BLaER1 (cell line): ENCODE data around the gene PTCHD1.

Experiments
- H3K27ac ChIP-seq: shearing (Covaris generic); formaldehyde crosslinking; 2 replicates; pipeline ENCODE4 v1.8.1; 2022
- H3K27me3 ChIP-seq: shearing (Covaris generic); formaldehyde crosslinking; 2 replicates; pipeline ENCODE4 v1.8.1; 2022
- H3K36me3 ChIP-seq: shearing (Covaris generic); formaldehyde crosslinking; 2 replicates; pipeline ENCODE4 v1.8.1; 2022
- H3K4me1 ChIP-seq: shearing (Covaris generic); formaldehyde crosslinking; 2 replicates; pipeline ENCODE4 v1.8.1; 2022
- H3K4me2 ChIP-seq: shearing (Covaris generic); formaldehyde crosslinking; 2 replicates; pipeline ENCODE4 v1.8.1; 2022
- H3K4me3 ChIP-seq: shearing (Covaris generic); formaldehyde crosslinking; 2 replicates; pipeline ENCODE4 v1.8.1; 2022
- H3K9ac ChIP-seq: shearing (Covaris generic); formaldehyde crosslinking; 2 replicates; pipeline ENCODE4 v1.8.1; 2022
- H3K9me3 ChIP-seq: shearing (Covaris generic); formaldehyde crosslinking; 2 replicates; pipeline ENCODE4 v1.8.1; 2022
- H4K20me1 ChIP-seq: shearing (Covaris generic); formaldehyde crosslinking; 2 replicates; pipeline ENCODE4 v1.8.1; 2022
- Cebpa-rat ChIP-seq: shearing (Covaris generic); IDR thresholded peaks from 2 replicates; pipeline ENCODE4 v1.8.1; 2022

PTCHD1 gene

DNA sequence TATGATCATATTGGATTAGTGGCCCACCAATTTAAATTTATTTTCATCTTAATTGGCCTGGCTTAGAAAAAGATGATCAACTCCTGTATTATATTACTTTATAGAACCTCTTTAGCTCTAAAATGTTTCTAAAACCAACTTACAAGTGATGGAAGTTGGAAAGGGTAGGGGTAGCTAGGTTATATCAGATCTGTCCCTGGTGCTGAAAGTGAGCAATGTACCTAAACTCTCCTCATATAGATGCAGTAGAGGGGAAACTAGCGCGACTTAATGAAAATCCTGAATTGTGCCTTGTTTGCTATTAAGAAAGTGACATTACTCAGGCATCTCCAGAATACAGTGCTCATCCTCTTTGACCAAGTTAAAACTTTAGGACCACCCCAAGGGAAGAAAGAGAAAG lies 7.5 kb upstream of the PTCHD1 start:
- Histone ChIP-seq H3K4me2 (no peak overlapping the region), H3K36me3 (no peaks in the 10 kb centered on the region), H3K4me3 (no peak overlapping the region), H3K9ac (no peak overlapping the region), H3K27ac (no peak overlapping the region), H4K20me1 (no peaks in the 10 kb centered on the region), H3K9me3 (peaks cover 2% of the 10 kb centered on the region; the same call in 1 of the 2 replicates), H3K27me3 (peaks cover 17% of the 10 kb centered on the region), H3K4me1 (no peaks in the 10 kb centered on the region)
- TF ChIP-seq Cebpa-rat, result no peak

DNA sequence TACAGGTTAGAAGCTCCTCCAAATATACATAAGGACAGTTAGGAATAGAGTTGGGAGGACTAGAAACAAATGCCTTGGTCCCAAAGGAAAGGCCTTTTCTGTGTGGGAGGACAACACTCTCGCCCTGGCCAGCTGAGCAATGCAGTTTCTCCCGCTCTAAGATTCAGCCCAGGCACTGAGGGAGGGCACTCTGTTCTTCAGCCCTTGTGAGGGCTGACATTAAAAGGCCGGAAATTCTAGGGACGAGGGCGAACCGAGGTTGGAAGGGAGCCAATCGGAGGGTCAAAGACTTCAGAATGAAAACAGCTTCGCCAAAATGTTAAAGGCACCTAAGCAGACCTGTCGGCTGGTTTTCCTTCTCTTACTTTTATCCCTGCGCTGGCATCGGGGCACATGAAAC lies 2.9 kb upstream of the PTCHD1 start:
- Histone ChIP-seq H3K4me1 (peaks cover 4% of the 10 kb centered on the region; the same call in 1 of the 2 replicates), H3K4me2 (no peak overlapping the region), H3K27me3 (peaks cover 63% of the 10 kb centered on the region), H3K4me3 (no peak overlapping the region), H3K9me3 (peaks cover 38% of the 10 kb centered on the region), H3K27ac (no peak overlapping the region), H4K20me1 (no peaks in the 10 kb centered on the region; the same call in 1 of the 2 replicates), H3K36me3 (no peaks in the 10 kb centered on the region), H3K9ac (no peak overlapping the region)
- no peak for TF ChIP-seq Cebpa-rat

DNA sequence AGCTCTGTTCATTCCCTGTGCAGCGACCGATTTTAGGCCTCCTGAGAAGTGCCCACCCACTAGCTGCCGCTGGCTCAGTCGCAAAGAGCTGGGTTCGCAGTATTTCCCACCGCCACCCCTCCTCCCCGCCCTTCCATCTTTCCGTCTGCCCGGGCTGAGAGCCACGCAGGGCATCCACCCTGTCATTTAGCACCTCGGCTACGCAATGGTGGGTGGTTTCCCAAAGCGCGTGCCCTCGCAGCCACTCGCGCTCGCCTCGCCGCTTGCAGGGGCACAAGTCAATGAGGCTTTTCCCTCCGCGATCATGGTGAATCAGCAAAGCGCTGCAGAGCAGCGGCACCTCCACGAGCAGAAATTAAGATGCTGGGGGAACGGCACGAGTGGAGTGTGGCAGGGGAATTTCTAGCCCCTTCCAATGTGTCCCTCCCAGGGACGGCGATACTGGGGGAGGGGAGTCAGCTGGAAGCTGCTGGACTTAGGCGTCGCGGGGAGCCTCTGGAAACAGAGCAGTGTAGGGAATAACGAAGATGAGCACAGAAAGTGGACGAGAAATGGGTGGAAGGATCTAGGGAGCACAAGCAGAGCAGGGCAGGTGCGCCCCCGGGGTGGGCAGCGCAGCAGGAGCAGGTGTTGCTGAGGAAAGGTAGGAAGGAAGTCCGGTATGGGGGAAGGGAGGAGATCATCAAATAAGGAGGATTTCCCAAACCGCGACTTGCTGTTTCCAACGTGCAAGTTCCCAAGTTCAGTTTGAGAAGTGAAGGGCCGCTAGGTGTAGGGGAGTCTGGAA lies 2.4 kb upstream of the PTCHD1 start:
- Histone ChIP-seq H3K4me2 (no peak overlapping the region), H3K9ac (no peak overlapping the region), H3K27me3 (peaks cover 69% of the 10 kb centered on the region), H3K4me1 (peaks cover 4% of the 10 kb centered on the region; the same call in 1 of the 2 replicates), H3K9me3 (peaks cover 38% of the 10 kb centered on the region), H3K4me3 (no peak overlapping the region), H3K36me3 (no peaks in the 10 kb centered on the region), H4K20me1 (no peaks in the 10 kb centered on the region; the same call in 1 of the 2 replicates), H3K27ac (no peak overlapping the region)
- no peak for TF ChIP-seq Cebpa-rat

DNA sequence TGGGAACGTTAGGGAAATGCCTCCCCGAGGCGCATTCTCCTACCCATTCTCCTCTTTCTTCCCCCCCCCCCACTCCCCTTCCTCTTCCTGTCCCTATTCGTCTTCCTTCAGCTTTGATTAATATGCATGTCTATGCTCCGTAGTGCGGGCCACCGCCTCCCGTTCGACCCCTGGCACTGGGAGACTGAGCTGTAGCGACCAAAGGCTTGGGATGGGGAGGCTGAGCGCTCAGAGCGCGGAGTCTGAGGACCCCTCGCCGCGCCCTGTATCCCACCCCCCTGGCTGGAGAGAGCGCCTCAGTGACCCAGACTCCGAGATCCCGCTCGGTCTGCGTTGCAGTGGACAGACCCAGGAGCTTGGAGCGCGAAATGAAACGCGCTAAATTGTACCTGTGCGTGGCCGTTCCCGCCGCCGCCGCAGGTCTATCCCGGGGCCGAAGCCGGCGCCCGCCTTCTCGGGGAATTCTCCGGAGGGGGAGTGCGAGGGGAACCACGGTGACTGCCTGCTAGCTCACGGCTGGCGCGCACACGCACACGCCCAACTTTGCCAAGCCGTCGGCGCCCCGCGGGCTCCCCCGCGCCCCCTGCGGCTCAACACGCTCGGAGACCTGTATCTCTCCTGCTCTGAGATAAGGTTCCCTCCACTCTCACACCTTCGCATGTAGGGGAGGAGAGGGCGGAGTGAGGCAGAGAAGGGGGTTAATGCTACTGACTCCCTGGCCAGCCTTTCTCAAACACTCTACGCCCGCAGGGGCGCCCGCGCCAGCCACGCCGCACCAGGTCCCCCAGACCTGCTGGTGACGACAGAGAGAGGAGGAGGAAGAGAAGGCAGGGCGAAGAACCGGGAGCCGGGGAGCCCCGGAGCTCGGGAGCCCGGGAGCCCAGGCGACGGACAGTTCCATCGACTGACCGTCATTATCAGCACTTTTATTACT lies 1.5 kb upstream of the PTCHD1 start:
- H3K27me3 ChIP-seq, result peaks cover 73% of the 10 kb centered on the region
- H3K4me3 ChIP-seq, result 0 out of 2 replicates have a peak overlapping the region, but pooled peaks have one; percentile 11
- H3K27ac ChIP-seq, result no peak overlapping the region
- H4K20me1 ChIP-seq, result no peaks in the 10 kb centered on the region; the same call in 1 of the 2 replicates
- H3K4me1 ChIP-seq, result peaks cover 4% of the 10 kb centered on the region; the same call in 1 of the 2 replicates
- no peaks in the 10 kb centered on the region for H3K36me3 ChIP-seq
- H3K9me3 ChIP-seq, result peaks cover 38% of the 10 kb centered on the region
- H3K4me2 ChIP-seq, result no peak overlapping the region
- H3K9ac ChIP-seq, result no peak overlapping the region
- no peak for TF ChIP-seq Cebpa-rat

DNA sequence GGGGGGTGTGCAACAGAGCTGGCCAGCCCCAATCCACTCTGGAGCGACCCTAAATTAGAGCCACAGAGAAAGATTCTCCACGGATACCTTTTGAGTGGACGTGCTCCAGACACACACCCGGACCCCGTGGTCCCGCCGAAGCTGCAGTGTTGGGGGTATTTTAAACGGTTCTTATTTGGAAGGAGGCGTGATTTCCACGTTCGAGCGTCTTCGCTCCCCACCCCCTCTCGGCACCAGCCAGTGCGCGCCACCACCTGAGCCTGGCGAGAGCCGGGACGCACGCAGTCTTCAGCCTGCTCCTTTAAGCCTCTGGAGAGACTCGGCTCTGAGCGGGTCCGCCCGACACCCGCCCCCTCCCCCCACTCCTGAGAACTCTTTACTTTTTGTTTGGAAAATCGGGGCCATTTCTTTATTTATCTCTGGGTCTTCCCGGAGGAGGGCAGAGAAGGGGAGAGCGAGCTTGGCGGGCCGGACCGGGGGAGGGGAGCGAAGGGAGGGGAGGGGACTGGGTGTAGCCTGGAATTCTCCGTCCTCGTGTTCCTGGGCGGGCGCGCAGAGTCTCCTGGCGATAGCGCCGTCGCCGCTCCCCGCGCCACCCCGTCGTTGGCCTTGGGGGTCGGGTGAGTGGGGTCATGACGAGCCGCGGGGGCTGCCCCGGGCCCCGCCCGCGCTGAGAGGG lies 668 bp upstream of the PTCHD1 start:
- H3K36me3 ChIP-seq, result no peaks in the 10 kb centered on the region
- H3K9me3 ChIP-seq, result peaks cover 38% of the 10 kb centered on the region
- H3K4me3 ChIP-seq, result peak overlapping the region; percentile 64
- no peak overlapping the region for H3K9ac ChIP-seq
- peaks cover 73% of the 10 kb centered on the region for H3K27me3 ChIP-seq
- no peaks in the 10 kb centered on the region; the same call in 1 of the 2 replicates for H4K20me1 ChIP-seq
- H3K27ac ChIP-seq, result no peak overlapping the region
- TF ChIP-seq Cebpa-rat, result no peak
- H3K4me2 ChIP-seq, result peak overlapping the region; percentile 78
- H3K4me1 ChIP-seq, result peaks cover 4% of the 10 kb centered on the region; the same call in 1 of the 2 replicates

DNA sequence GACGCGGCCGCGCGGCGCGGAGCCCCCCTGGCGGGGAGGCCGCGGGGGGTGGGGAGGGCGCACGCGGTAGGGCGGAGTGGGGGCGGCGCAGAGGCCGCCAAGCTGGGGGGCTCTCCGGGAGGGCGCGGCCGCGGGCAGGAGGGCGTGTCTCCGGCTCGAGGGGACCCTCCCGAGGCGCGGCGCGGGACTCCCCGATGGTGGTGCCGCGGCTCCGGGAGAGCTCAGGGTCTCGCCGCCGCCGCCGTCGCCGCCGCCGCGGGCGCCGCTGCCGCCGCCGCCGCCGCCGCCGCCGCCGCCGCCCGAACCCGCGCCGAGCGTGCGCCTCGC lies 165 bp upstream of the PTCHD1 start:
- H3K9ac ChIP-seq, result no peak overlapping the region
- H3K4me1 ChIP-seq, result peaks cover 4% of the 10 kb centered on the region; the same call in 1 of the 2 replicates
- H3K4me2 ChIP-seq, result peak overlapping the region; percentile 78
- peaks cover 38% of the 10 kb centered on the region for H3K9me3 ChIP-seq
- no peak for TF ChIP-seq Cebpa-rat
- H3K4me3 ChIP-seq, result peak overlapping the region; percentile 64
- no peaks in the 10 kb centered on the region; the same call in 1 of the 2 replicates for H4K20me1 ChIP-seq
- H3K27ac ChIP-seq, result no peak overlapping the region
- H3K36me3 ChIP-seq, result no peaks in the 10 kb centered on the region
- H3K27me3 ChIP-seq, result peaks cover 73% of the 10 kb centered on the region

DNA sequence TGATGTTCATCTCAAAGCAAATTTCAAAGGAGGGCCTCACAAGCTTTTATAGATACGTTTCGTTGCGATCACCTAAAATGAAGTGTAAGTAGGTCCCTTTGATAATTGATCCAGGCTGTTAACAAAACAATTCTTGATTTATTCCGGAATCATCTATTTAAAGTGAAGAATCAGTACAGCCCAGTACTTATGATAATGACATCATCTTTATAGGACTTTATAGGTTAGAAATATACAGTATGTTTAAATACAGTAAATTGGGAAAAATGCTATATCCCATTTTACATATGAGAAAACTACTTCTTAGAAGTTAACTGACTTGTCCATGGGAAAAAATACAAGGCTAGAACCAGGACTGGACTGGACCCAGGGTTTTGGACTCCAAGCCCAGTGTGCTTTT lies 3.7 kb downstream of the PTCHD1 start:
- Histone ChIP-seq H3K9ac (no peak overlapping the region), H3K4me2 (no peak overlapping the region), H3K27me3 (peaks cover 43% of the 10 kb centered on the region), H3K27ac (no peak overlapping the region), H3K36me3 (no peaks in the 10 kb centered on the region), H4K20me1 (no peaks in the 10 kb centered on the region; the same call in 1 of the 2 replicates), H3K4me3 (no peak overlapping the region), H3K9me3 (peaks cover 23% of the 10 kb centered on the region), H3K4me1 (peaks cover 12% of the 10 kb centered on the region; the same call in 1 of the 2 replicates)
- no peak for TF ChIP-seq Cebpa-rat

DNA sequence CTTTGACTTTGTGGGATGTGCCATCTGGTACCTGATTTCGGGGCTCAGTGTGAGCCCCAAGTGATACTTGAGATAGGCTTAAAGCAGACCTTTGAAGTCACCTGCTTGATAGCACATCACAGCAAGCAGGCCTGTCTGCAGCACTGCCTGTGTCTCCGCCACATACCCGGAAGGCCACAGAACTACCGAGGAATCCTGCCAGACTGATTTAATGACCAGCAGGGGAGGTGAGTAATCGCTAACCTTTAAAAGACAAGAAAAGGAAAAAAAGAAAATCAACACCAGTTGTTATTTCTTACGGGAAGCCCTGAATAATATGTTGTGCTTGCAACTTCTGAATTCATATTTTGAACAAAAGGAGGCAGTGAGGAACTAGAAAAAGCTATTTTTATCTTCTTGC lies 6.8 kb downstream of the PTCHD1 start:
- H3K4me3 ChIP-seq, result no peak overlapping the region
- peaks cover 7% of the 10 kb centered on the region; the same call in 1 of the 2 replicates for H3K4me1 ChIP-seq
- peaks cover 12% of the 10 kb centered on the region for H3K27me3 ChIP-seq
- H3K4me2 ChIP-seq, result peak overlapping the region; percentile 25; the same call in 1 of the 2 replicates
- no peaks in the 10 kb centered on the region for H3K36me3 ChIP-seq
- no peaks in the 10 kb centered on the region for H3K9me3 ChIP-seq
- no peak for TF ChIP-seq Cebpa-rat
- no peak overlapping the region for H3K27ac ChIP-seq
- H3K9ac ChIP-seq, result no peak overlapping the region
- no peaks in the 10 kb centered on the region for H4K20me1 ChIP-seq

DNA sequence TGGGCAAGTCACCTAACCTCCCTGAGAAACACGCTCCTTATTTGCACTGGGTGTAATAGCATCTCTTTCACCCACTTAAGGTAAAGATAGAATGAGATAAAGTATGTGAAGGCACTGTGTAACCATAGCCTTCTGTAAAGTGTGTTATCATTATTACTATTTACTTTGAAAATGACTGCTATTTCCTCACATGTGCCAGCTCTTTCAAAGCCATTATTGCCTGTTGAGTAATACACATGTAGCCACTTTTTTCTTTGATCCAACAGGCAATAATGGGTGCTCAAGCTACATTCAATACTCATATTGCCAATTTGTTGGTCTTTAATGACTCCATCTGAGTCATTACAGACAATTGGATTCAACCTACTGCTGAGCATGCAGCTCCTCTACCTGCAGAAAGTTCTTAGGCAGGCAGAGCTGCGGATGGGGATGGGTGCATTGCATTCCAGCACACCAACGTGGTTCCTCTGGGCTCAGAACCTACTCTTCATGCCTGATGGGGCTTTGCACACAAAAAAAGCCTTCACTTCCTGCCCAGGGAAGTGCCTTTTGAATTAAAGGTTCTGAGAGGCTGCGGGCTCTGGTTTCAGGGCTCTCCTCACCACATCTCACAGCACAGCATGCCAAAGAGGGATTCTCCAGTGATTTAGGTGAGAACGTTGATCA lies 9.7 kb downstream of the PTCHD1 start:
- H3K4me1 ChIP-seq, result peaks cover 7% of the 10 kb centered on the region; the same call in 1 of the 2 replicates
- TF ChIP-seq Cebpa-rat, result no peak

More for the DNA sequence above, 9.7 kb downstream of the PTCHD1 start:
- H3K4me2 ChIP-seq, result no peak overlapping the region
- H3K27me3 ChIP-seq, result no peaks in the 10 kb centered on the region
- no peaks in the 10 kb centered on the region for H3K9me3 ChIP-seq
- H3K27ac ChIP-seq, result no peak overlapping the region
- no peak overlapping the region for H3K9ac ChIP-seq
- H3K4me3 ChIP-seq, result no peak overlapping the region
- no peaks in the 10 kb centered on the region for H4K20me1 ChIP-seq
- no peaks in the 10 kb centered on the region for H3K36me3 ChIP-seq
